OCI-LY7 (cell line): ENCODE measurements around the gene FUT3. TPM values are rescaled to one million over a fixed set of nuclear protein-coding genes. Genes with fewer than 3 reads are reported as not detected.

ENCODE experiments used
- BruUV-seq: library from RNA; stranded (reverse); fragments of 400-500 nt; replicated peaks from 2 replicates; lab custom pipeline; 2021; lab: Mats Ljungman, UMichigan
- CTCF ChIA-PET: fragments of 300-600 bp; sonication (Branson Sonifier 250); formaldehyde crosslinking; loops from one replicate; lab custom pipeline; 2022; ENCODE audit warnings: antibody characterized with exemption; ENCODE audit not compliant: unreplicated experiment; lab: Charles Lee
- POLR2A ChIA-PET: fragments of 300-600 bp; sonication (Branson Sonifier 250); formaldehyde crosslinking; loops from one replicate; lab custom pipeline; 2022; ENCODE audit warnings: antibody characterized with exemption; lab: Charles Lee
- DNase-seq: peaks from one replicate; pipeline ENCODE4 v3.0.0-alpha.2; 2015; ENCODE audit warnings: low spot score
- H2AFZ ChIP-seq: fragments of 200-600 bp; sonication (generic), shearing (Covaris generic); 2 replicates; pipeline ENCODE4 v1.6.1; 2014; ENCODE audit warnings: mild to moderate bottlenecking, antibody characterized with exemption, low read length, moderate library complexity
- H3K27ac ChIP-seq: fragments of 200-600 bp; sonication (generic); 2 replicates; pipeline ENCODE4 v1.5.1; 2014; ENCODE audit warnings: mixed run types, low read depth, mild to moderate bottlenecking, moderate library complexity, low read length, inconsistent platforms; ENCODE audit not compliant: poor library complexity, severe bottlenecking
- H3K36me3 ChIP-seq: fragments of 200-600 bp; sonication (generic); 2 replicates; pipeline ENCODE4 v1.6.1; 2014; ENCODE audit warnings: mild to moderate bottlenecking, antibody characterized with exemption, low read length, moderate library complexity, mixed read lengths; ENCODE audit not compliant: insufficient read depth
- H3K4me1 ChIP-seq: fragments of 200-600 bp; sonication (generic); 2 replicates; pipeline ENCODE4 v1.5.1; 2014; ENCODE audit warnings: mild to moderate bottlenecking, low read length; ENCODE audit not compliant: insufficient read depth, poor library complexity, severe bottlenecking
- H3K4me2 ChIP-seq: fragments of 200-600 bp; sonication (generic); 2 replicates; pipeline ENCODE4 v1.6.1; 2014; ENCODE audit warnings: mild to moderate bottlenecking, low read length
- H3K4me3 ChIP-seq: fragments of 200-600 bp; sonication (generic); 2 replicates; pipeline ENCODE4 v1.5.1; 2014; ENCODE audit warnings: mild to moderate bottlenecking, low read depth, low read length; ENCODE audit not compliant: poor library complexity, severe bottlenecking
- H3K79me2 ChIP-seq: fragments of 200-600 bp; sonication (generic); 2 replicates; pipeline ENCODE4 v1.6.1; 2016; ENCODE audit warnings: low read depth, mild to moderate bottlenecking, low read length, moderate library complexity, mixed read lengths; ENCODE audit not compliant: insufficient read depth
- H3K9me2 ChIP-seq: fragments of 200-600 bp; sonication (generic); 2 replicates; pipeline ENCODE4 v1.6.1; 2016; ENCODE audit warnings: mild to moderate bottlenecking, low read length, mixed read lengths; ENCODE audit not compliant: insufficient read depth
- H3K9me3 ChIP-seq: fragments of 200-600 bp; sonication (generic); 2 replicates; pipeline ENCODE4 v1.6.1; 2014; ENCODE audit warnings: mild to moderate bottlenecking, mixed run types, low read length, mixed read lengths
- H4K20me1 ChIP-seq: fragments of 200-600 bp; sonication (generic); 2 replicates; pipeline ENCODE4 v1.6.1; 2014; ENCODE audit warnings: mild to moderate bottlenecking, antibody characterized with exemption, low read length, moderate library complexity, mixed read lengths; ENCODE audit not compliant: insufficient read depth
- CTCF ChIP-seq: fragments of 200-600 bp; sonication (generic); conservative IDR thresholded peaks from 2 replicates; pipeline ENCODE4 v1.5.1; 2014; ENCODE audit warnings: mild to moderate bottlenecking, antibody characterized with exemption, low read length, moderate library complexity, mixed read lengths
- EZH2phosphoT487 ChIP-seq: fragments of 200-600 bp; sonication (generic); IDR thresholded peaks from 2 replicates; pipeline ENCODE4 v1.6.1; 2018; ENCODE audit warnings: low read depth, borderline replicate concordance, mild to moderate bottlenecking, mixed run types, antibody characterized with exemption, low read length, moderate library complexity, mixed read lengths
- intact Hi-C: fragments of 100-400 bp; cut with micrococcal nuclease; formaldehyde crosslinking; loops from one replicate; pipeline ENCODE4 v1.10.0; 2022; ENCODE audit not compliant: unreplicated experiment
- total RNA-seq, 2 experiments: library from RNA; depleted of rRNA in 1 of 2; stranded (reverse); fragments of >200 nt in 1 of 2; shearing (Covaris generic) in 1 of 2; gene quantifications; 2 replicates each; pipeline ENCODE4 v1.2.3, GENCODE V29; 2014 to 2022

The FUT3 gene
- total RNA-seq, 2 experiments from 2014 or later, result 0.47 TPM; not detected in 1

GRCh38 chr19:5896365-5897076 is 45.3 kb upstream of the FUT3 start:
- POLR2A ChIA-PET, result no interaction called here
- no peak for TF ChIP-seq CTCF
- no peak for TF ChIP-seq EZH2phosphoT487
- peaks cover 5% of the 10 kb centered on the region for H3K4me1 ChIP-seq
- H3K27ac ChIP-seq, result no peak overlapping the region
- no TSS peak for BruUV-seq
- peaks cover 28% of the 10 kb centered on the region for H3K79me2 ChIP-seq
- DNase-seq, result no peak
- H3K9me2 ChIP-seq, result no peaks in the 10 kb centered on the region
- no peak overlapping the region for H3K4me3 ChIP-seq
- CTCF ChIA-PET, result interaction anchor here (0.5 kb wide), 1 partner anchor 494 kb away, joined by 6 read pairs; no protein-coding TSS in a partner anchor
- no peaks in the 10 kb centered on the region for H4K20me1 ChIP-seq
- H3K36me3 ChIP-seq, result peaks cover 45% of the 10 kb centered on the region
- no peaks in the 10 kb centered on the region for H3K9me3 ChIP-seq
- intact Hi-C loops, result no loop called here
- H2AFZ ChIP-seq, result no peak overlapping the region
- no peak overlapping the region for H3K4me2 ChIP-seq

- no TSS peak for BruUV-seq
- ChIA-PET CTCF (interaction anchor here (0.5 kb wide), 1 partner anchor 493 kb away, joined by 6 read pairs; no protein-coding TSS in a partner anchor), POLR2A (no interaction called here)
- no peak for TF ChIP-seq CTCF
- no peak for TF ChIP-seq EZH2phosphoT487
- no peak for DNase-seq
- H4K20me1 ChIP-seq, result no peaks in the 10 kb centered on the region
- H3K79me2 ChIP-seq, result peaks cover 21% of the 10 kb centered on the region
- H3K9me3 ChIP-seq, result no peaks in the 10 kb centered on the region
- H3K36me3 ChIP-seq, result peaks cover 38% of the 10 kb centered on the region
- intact Hi-C loops, result no loop called here
- H3K4me3 ChIP-seq, result no peak overlapping the region
- no peak overlapping the region for H2AFZ ChIP-seq
- H3K9me2 ChIP-seq, result no peaks in the 10 kb centered on the region
- no peak overlapping the region for H3K4me2 ChIP-seq
- no peaks in the 10 kb centered on the region for H3K4me1 ChIP-seq
- H3K27ac ChIP-seq, result no peak overlapping the region
Observed at GRCh38 chr19:5895890-5896289, 44.6 kb upstream of the FUT3 start.

GRCh38 chr19:5895409-5895808 is 44.2 kb upstream of the FUT3 start:
- TF ChIP-seq EZH2phosphoT487, result no peak
- no peak for TF ChIP-seq CTCF
- no peak overlapping the region for H3K27ac ChIP-seq
- H3K4me3 ChIP-seq, result no peak overlapping the region
- H3K4me2 ChIP-seq, result no peak overlapping the region
- ChIA-PET POLR2A (no interaction called here), CTCF (no interaction called here)
- no peaks in the 10 kb centered on the region for H4K20me1 ChIP-seq
- no peaks in the 10 kb centered on the region for H3K9me3 ChIP-seq
- no peak overlapping the region for H2AFZ ChIP-seq
- DNase-seq, result no peak
- H3K4me1 ChIP-seq, result no peaks in the 10 kb centered on the region
- BruUV-seq, result no TSS peak
- intact Hi-C loops, result no loop called here
- H3K79me2 ChIP-seq, result peaks cover 17% of the 10 kb centered on the region
- peaks cover 35% of the 10 kb centered on the region for H3K36me3 ChIP-seq
- H3K9me2 ChIP-seq, result no peaks in the 10 kb centered on the region
